IPS-18a (cell line): ENCODE measurements around the gene BDKRB2.

Experiments used
- H3K27ac ChIP-seq: one replicate; pipeline ENCODE4 v1.5.1; 2013; ENCODE audit warnings: low read length
- H3K27me3 ChIP-seq: one replicate; pipeline ENCODE4 v1.6.1; 2013; ENCODE audit warnings: mild to moderate bottlenecking, low read length; ENCODE audit not compliant: control insufficient read depth, insufficient read depth
- H3K36me3 ChIP-seq: one replicate; pipeline ENCODE4 v1.6.1; 2013; ENCODE audit warnings: low read depth, low read length; ENCODE audit not compliant: control insufficient read depth
- H3K4me1 ChIP-seq: one replicate; pipeline ENCODE4 v1.6.1; 2013; ENCODE audit warnings: low read depth, low read length; ENCODE audit not compliant: control insufficient read depth
- H3K4me3 ChIP-seq: one replicate; pipeline ENCODE4 v1.5.1; 2013; ENCODE audit warnings: low read length
- H3K9ac ChIP-seq: one replicate; pipeline ENCODE4 v1.6.1; 2013; ENCODE audit warnings: mild to moderate bottlenecking, low read length, moderate library complexity
- H3K9me3 ChIP-seq: one replicate; pipeline ENCODE4 v1.6.1; 2013; ENCODE audit warnings: low read depth, low read length; ENCODE audit not compliant: control insufficient read depth

The BDKRB2 gene

GRCh38 chr14:96217376-96217913 is 12.8 kb downstream of the BDKRB2 start:
- Histone ChIP-seq H3K9me3 (no peaks in the 10 kb centered on the region), H3K4me1 (no peaks in the 10 kb centered on the region), H3K9ac (no peak overlapping the region), H3K27me3 (no peaks in the 10 kb centered on the region), H3K36me3 (no peaks in the 10 kb centered on the region), H3K4me3 (no peak overlapping the region), H3K27ac (no peak overlapping the region)

GRCh38 chr14:96221109-96221650 is 16.5 kb downstream of the BDKRB2 start:
- Histone ChIP-seq H3K4me1 (no peaks in the 10 kb centered on the region), H3K9me3 (no peaks in the 10 kb centered on the region), H3K27me3 (no peaks in the 10 kb centered on the region), H3K4me3 (no peak overlapping the region), H3K9ac (no peak overlapping the region), H3K36me3 (no peaks in the 10 kb centered on the region), H3K27ac (no peak overlapping the region)

- H3K4me1 ChIP-seq: no peaks in the 10 kb centered on the region
- no peaks in the 10 kb centered on the region for H3K9me3 ChIP-seq
- H3K27ac ChIP-seq: no peak overlapping the region
- no peaks in the 10 kb centered on the region for H3K36me3 ChIP-seq
- no peaks in the 10 kb centered on the region for H3K27me3 ChIP-seq
- H3K9ac ChIP-seq: no peak overlapping the region
- no peak overlapping the region for H3K4me3 ChIP-seq
Observed at GRCh38 chr14:96221841-96222240, 17.2 kb downstream of the BDKRB2 start.

- Histone ChIP-seq H3K27me3 (no peaks in the 10 kb centered on the region), H3K9me3 (no peaks in the 10 kb centered on the region), H3K4me3 (no peak overlapping the region), H3K4me1 (no peaks in the 10 kb centered on the region), H3K9ac (no peak overlapping the region), H3K36me3 (no peaks in the 10 kb centered on the region), H3K27ac (no peak overlapping the region)
Observed at GRCh38 chr14:96224480-96225096, 19.9 kb downstream of the BDKRB2 start.

- Histone ChIP-seq H3K9ac (no peak overlapping the region), H3K4me3 (no peak overlapping the region), H3K9me3 (no peaks in the 10 kb centered on the region), H3K27ac (no peak overlapping the region), H3K27me3 (no peaks in the 10 kb centered on the region), H3K4me1 (no peaks in the 10 kb centered on the region), H3K36me3 (no peaks in the 10 kb centered on the region)
Observed at GRCh38 chr14:96225213-96225612, 20.6 kb downstream of the BDKRB2 start.

- Histone ChIP-seq H3K9ac (no peak overlapping the region), H3K27me3 (no peaks in the 10 kb centered on the region), H3K4me3 (no peak overlapping the region), H3K9me3 (no peaks in the 10 kb centered on the region), H3K36me3 (no peaks in the 10 kb centered on the region), H3K27ac (no peak overlapping the region), H3K4me1 (no peaks in the 10 kb centered on the region)
Observed at GRCh38 chr14:96225745-96226151, 21.1 kb downstream of the BDKRB2 start.

- H3K4me3 ChIP-seq: no peak overlapping the region
- no peaks in the 10 kb centered on the region for H3K27me3 ChIP-seq
- H3K4me1 ChIP-seq: no peaks in the 10 kb centered on the region
- no peak overlapping the region for H3K9ac ChIP-seq
- H3K36me3 ChIP-seq: no peaks in the 10 kb centered on the region
- no peak overlapping the region for H3K27ac ChIP-seq
- H3K9me3 ChIP-seq: no peaks in the 10 kb centered on the region
Observed at GRCh38 chr14:96227428-96227827, 22.8 kb downstream of the BDKRB2 start.

GRCh38 chr14:96229315-96229714 is 24.7 kb downstream of the BDKRB2 start:
- H3K27ac ChIP-seq: no peak overlapping the region
- H3K36me3 ChIP-seq: no peaks in the 10 kb centered on the region
- no peak overlapping the region for H3K4me3 ChIP-seq
- H3K27me3 ChIP-seq: no peaks in the 10 kb centered on the region
- no peaks in the 10 kb centered on the region for H3K4me1 ChIP-seq
- H3K9me3 ChIP-seq: no peaks in the 10 kb centered on the region
- H3K9ac ChIP-seq: no peak overlapping the region

GRCh38 chr14:96231056-96231455 is 26.4 kb downstream of the BDKRB2 start:
- H3K27me3 ChIP-seq: no peaks in the 10 kb centered on the region
- no peaks in the 10 kb centered on the region for H3K9me3 ChIP-seq
- no peak overlapping the region for H3K4me3 ChIP-seq
- no peak overlapping the region for H3K9ac ChIP-seq
- no peak overlapping the region for H3K27ac ChIP-seq
- no peaks in the 10 kb centered on the region for H3K4me1 ChIP-seq
- H3K36me3 ChIP-seq: no peaks in the 10 kb centered on the region

- Histone ChIP-seq H3K27me3 (no peaks in the 10 kb centered on the region), H3K4me1 (no peaks in the 10 kb centered on the region), H3K27ac (no peak overlapping the region), H3K9ac (no peak overlapping the region), H3K36me3 (no peaks in the 10 kb centered on the region), H3K9me3 (no peaks in the 10 kb centered on the region), H3K4me3 (no peak overlapping the region)
Observed at GRCh38 chr14:96231526-96232130, 27.0 kb downstream of the BDKRB2 start.

GRCh38 chr14:96232506-96232905 is 27.9 kb downstream of the BDKRB2 start:
- Histone ChIP-seq H3K27ac (no peak overlapping the region), H3K4me3 (no peak overlapping the region), H3K36me3 (no peaks in the 10 kb centered on the region)

GRCh38 chr14:96233661-96234060 is 29.0 kb downstream of the BDKRB2 start:
- Histone ChIP-seq H3K9ac (no peak overlapping the region), H3K4me3 (no peak overlapping the region), H3K27ac (no peak overlapping the region), H3K4me1 (no peaks in the 10 kb centered on the region), H3K9me3 (no peaks in the 10 kb centered on the region), H3K36me3 (no peaks in the 10 kb centered on the region), H3K27me3 (no peaks in the 10 kb centered on the region)

More at GRCh38 chr14:96232506-96232905, 27.9 kb downstream of the BDKRB2 start:
- no peaks in the 10 kb centered on the region for H3K9me3 ChIP-seq
- H3K27me3 ChIP-seq: no peaks in the 10 kb centered on the region
- no peak overlapping the region for H3K9ac ChIP-seq
- H3K4me1 ChIP-seq: no peaks in the 10 kb centered on the region
